CD4-positive, alpha-beta T cell treated with Interferon alpha-2 for 1 hour (primary cell): ENCODE measurements around the gene LETM1.

Experiments
- DNase-seq, 2 donors: peaks; one replicate each; pipeline ENCODE4 v3.0.0-alpha.2; 2020 to 2022

LETM1 gene

DNA sequence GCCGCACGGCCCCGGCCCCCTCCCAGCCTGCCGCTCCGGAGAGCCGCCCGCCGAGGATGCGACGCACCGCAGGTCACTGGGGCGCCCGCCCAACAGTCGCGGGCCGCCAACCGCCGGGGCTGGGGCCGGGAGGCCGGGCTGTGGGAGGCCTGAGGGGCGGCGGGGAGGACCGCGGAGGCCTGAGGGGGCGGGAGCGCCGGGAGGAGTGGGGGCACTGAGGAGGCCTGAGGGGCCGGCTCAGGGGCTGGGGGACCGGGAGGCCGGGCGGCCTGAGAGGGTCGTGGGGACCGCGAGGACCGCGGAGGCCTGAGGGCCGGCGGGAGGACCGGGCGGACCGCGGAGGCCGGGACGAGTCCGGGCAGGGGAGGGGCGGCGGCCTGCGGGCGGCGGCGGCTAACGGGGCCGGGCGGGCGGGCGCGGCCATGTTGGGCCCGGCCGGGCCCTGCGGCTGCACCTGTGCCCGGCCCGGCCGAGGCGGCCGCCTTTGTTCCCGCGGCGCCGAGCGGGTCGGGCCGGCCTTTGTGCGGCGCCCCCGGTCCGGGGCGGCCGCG, 15.6 kb upstream of the LETM1 start:
- DNase-seq: no peak

DNA sequence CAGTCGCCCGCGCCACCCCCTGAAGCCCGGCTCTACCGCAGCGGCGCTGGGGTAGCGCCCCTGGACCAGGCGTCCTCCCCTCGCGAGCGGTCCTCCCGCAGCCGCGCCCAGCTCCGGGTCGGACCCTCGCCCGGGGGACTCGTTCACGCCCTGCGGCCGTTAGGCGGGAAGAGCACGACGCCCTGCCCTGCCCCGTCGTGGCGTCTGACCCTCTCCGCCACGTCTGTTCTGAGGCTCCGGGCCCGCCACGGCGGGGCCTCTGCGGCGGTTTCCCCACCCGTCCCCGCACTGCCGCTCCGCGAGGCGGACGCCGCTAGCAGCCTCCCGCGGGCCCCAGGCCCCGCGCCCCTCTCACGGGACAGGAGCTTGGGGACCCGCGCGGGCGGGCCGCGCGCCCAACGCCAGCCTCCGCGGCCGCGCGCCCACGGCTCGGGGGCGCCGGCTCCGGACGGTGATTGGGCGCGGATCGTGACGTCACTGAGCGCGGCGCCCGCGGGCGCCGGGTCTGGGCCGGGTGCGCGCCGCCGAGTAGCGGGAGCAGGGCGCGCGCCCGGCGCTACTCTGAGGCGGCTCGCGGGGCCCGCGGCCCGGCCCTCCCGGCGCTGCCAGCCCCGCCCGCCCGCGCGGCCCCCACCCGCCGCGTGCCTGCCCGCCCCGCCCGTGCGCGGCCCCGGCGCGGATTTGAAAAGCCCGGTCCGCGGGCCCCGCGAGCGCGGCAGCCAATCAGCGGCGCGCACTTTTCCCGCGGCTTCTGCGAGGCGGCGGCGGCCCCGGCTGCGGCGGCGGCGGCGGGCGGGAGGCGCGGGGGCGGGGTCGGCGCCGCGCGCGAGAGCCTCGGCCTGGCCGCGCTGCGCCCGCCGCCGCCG, 14.9 kb upstream of the LETM1 start, which contains the start of gene NSD2:
Gene NSD2, plus strand, starts transcription at position 816 of the 866 bp plus-strand sequence. CDS start 29,262 bp downstream, outside the sequence.
- DNase-seq: peak; percentile 87 to 94

DNA sequence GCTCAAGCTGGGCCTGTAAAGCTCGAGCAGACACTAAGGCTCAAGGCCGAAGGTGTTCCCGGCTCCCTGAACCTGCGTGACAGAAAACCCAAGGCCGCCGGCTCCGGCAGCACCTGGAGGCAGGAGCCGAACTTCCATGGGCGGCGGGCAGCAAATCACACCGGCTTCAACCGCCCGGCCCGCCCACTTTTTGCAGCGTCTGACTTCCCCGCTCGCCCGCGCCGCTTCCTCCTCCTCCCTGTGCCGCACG, 14.3 kb upstream of the LETM1 start:
- peak; percentile 83 to 87 for DNase-seq

DNA sequence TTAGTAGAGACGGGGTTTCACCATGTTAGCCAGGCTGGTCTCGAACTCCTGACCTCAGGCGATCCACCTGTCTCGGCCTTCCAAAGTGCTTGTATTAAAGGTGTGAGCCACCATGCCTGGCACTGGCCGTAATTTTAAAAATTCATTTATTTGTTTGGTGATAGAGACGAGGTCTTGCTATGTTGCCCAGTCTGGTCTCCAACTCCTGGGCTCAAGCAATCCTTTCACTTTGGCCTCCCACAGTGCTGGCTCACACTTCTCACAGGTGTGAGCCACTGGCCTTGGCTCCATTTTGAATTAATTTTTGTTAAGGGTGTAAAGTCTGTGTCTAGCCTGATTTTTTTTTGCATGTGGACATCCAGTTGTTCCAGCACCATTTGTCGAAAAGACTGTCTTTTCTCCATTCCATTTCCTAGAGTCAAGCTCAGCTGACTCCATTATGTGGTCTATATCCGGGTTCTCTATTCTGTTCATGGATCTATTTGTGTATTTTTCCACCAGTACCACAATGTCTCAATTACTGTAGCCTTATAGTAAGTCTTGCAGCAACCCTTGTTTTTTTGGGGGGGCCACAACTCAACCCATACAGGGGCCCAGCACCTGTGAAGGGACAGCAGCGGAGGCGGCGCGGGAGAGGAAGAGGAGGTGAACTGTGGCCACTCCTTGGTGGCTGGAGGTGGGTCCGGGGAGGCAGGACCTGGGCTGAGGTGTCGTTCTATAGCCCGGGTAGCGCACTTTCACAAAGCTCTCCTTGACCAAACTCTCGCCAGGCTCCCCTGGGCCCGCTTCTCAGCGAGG, 13.8 kb upstream of the LETM1 start:
- DNase-seq: no peak

DNA sequence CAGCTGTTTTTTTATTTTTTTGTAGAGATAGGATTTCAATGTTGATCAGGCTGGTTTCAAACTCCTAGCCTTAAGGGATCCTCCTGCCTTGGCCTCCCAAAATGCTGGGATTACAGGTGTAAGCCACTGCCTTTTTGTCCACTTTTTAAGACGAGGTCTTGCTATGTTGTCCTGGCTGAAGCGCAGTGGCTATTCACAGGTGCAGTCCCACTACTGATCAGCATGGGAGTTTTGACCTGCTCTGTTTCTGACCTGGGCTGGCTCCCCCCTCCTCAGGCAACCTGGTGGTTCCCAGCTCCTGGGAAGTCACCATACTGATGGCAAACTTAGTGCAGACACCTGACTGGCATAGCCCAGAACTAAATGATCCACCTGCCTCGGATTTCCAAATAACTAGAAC, 13.0 kb upstream of the LETM1 start:
- DNase-seq: no peak

DNA sequence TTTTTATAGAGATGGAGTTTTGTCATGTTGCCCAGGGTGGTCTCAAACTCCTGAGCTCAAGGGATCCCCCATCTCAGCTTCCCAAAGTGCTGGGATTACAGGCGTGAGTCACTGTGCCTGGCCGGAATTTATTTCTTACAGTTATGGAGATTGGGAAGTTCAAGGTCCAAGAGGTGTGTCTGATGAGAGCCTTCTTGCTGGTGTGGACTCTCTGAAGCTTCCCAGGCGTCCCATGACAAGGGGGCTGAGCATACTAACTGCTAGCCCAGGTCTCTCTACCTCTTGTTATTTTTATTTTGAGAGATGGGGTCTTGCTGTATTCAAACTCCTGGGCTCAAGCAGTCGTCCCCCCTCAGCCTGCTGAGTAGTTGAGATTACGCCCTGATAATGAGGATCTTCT, 12.3 kb upstream of the LETM1 start:
- DNase-seq: no peak

DNA sequence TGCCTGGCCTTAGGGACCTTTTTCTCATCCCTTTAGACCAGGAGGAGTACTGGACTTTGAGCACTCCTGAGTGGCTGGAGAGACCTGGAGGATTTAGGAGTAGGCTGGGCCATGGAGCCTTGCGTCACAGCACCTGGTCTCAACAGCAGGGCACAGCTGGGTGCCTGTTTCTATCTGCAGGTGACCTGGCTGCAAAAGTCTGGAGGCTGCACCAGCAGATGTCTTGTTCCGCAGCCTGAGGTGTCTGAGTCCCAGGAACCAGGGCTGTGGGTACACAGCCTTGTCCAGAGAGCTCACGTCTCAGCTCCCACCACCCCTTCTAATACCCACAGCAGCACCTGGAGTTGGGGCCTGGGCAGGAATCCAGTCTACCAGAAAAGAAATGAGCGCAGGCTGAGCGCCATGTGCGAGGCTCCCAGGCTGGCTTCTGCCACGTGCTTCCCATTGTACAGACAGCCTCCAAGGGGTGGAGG, 10.3 kb upstream of the LETM1 start:
- DNase-seq: no peak

DNA sequence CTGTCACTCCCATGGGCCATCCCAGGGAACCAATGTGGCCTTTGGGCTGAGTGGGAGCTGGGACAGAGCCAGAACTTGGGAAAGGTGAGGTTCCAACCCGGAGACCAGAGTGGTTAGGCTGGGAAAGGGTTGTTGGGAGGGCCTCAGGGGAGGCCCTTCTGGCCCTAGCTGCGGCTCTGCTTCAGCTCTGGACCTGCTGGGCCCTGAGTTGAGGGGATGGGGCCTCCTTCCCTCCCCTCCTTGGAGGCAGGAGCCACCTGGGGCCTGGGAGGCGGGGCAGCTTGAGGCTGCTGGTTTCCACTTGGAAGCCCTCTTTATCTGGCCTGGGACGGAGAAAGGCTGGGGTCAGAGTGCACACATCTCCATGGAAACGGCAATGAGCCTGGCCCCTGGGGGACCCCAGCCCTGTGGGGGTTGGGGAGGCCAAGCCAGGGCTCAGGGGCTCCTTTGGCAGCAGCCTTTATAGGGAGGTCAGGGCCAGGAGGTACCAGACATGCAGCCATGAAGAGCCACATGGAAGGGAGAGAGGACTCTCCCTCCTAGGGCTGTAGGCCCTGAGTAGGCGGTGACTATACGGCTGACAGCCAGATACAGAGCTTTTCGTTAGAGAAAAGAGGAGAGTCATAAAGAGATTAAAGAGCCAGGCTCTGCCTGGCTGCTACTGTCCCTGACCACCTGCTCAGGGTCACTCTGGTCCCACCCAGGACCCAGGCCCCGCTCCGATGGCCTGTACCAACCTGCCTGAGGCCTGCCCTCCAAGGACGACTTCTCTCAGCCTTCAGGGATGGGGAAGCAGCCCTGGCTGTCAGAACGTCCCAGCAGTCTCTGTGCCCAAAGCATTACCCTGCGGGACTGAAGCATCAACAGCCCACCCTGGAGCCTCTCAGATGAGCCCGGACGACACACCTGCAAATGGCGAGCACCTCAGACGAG, 8.4 kb upstream of the LETM1 start:
- DNase-seq: no peak

DNA sequence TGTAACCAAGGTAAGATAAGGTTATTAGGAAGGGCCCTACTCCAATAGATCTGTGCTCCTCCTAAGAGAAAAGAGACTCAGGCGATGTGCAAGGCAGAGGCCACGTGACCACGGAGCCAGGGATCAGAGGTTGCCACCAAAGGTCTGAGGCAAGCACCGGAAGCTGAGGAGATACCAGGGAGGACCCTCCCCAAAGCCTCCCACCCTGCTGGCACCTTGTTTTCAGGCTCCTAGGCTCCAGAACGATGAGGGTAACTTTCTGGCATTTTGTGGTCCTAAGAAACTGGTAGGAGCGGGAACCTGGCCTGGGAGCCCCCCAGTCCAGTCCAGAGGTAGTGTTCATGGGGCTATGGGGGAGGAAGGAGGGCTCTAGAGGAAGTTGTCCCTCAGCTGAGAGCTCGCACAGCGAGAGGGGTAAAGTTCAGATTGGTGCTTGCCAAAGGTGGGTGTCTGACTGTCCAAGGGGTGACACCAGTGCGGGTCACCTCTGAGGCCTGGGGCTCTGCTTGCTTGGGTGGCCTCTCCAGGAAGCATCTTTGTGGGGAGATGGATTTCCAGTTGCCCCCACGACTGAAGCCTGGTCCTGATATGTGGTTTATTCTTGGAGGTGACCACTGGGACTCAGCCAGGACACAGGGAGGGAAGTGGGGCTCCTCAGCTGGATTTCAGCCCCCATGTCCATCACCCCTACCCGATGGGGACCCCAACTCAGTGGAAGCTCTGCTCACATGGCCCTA, 7.5 kb upstream of the LETM1 start:
- DNase-seq: no peak

DNA sequence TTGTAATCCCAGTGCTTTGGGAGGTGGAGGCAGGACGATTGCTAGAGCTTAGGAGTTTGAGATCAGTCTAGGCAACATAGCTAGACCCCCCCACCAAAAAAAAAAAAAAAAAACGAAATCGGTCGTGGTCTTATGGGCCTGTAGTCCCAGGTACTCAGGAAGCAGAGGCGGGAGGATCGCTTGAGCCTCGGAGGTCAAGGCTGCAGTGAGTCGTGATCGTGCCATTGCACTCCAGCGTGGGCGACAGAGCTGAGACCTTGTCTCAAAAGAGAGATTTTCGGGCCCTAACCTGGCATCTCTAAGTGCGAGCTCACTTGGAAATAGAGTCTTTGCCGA, 7.0 kb upstream of the LETM1 start:
- DNase-seq: no peak

DNA sequence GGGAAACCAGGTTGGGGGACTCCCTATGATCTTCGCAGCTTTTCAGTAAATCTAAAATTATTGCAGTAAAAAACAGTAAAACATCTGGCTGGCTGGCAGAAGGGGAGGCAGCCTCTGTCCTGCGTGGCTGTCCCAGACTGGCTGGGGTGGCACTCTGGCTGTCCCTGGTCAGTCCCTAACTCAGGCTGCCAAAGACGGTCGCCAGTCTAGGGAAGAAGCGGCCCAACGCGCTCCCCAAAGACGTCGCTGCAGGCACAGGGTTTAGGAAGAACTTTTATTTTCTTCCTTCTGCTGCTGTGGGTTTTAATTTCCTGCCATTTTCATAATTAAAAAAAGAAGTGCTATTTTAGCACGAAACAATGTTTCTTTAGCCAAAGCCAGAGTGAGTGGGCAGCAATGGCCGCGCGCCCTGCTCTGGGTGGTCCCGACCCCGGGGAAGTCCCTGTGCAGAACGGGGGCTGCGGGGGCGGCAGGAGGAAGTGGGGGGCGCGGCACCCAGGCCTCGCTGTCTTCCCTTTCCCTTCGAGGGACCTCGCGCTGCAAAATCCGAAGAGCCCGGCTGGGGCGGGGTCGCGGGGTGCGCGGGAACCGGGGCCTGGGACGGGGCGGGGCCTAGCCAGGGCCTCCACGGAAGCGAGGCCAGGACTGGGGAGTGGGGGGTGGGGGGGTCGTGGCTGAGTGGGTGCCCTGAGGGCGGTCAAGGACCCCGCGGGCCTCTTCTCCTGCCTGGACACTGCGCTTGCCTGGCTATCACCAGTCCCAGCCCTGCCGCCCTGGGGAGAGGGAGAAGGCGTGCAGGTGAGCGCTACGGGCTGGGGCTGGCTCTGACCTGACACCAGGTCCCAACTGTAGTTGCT, 6.3 kb upstream of the LETM1 start:
- DNase-seq: peak in 1 of 2 donors; percentile 21

DNA sequence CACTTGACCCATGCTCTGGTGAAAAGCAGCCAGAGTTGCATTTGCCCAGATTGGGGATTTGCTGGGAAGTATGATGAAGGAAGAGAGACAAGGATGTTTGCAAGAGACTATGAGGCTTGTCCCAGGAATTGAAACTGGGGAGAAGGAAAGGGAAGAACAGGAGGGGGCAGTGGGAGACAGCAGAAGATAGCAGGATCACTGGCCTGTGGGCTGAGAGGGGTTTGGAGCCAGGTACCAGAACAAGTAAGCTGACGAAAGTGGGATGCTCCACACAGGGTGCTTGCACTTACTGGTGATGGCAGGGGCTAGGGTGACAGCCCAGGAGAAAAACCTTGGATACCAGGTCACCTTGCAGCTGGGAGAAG, 3.4 kb upstream of the LETM1 start:
- no peak for DNase-seq

DNA sequence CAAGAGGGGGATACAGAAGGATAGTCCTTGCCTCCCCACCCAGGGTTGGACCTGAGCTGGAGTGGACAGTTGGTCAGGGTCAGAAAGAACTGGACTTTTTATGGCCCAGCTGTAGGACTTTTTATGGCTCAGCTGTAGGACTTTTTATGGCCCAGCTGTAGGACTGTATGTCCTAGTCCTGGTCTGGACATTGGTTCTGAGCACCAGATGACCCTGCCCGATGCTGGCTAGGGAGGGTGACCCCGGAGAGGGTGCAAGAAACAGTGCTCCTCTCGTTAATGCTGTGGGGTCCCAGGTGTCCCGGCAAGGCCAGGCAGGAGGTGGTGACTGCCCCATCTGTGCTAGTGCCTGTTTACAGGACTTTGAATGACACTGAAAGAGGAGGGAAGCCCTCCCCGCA, 2.0 kb upstream of the LETM1 start:
- DNase-seq: no peak

DNA sequence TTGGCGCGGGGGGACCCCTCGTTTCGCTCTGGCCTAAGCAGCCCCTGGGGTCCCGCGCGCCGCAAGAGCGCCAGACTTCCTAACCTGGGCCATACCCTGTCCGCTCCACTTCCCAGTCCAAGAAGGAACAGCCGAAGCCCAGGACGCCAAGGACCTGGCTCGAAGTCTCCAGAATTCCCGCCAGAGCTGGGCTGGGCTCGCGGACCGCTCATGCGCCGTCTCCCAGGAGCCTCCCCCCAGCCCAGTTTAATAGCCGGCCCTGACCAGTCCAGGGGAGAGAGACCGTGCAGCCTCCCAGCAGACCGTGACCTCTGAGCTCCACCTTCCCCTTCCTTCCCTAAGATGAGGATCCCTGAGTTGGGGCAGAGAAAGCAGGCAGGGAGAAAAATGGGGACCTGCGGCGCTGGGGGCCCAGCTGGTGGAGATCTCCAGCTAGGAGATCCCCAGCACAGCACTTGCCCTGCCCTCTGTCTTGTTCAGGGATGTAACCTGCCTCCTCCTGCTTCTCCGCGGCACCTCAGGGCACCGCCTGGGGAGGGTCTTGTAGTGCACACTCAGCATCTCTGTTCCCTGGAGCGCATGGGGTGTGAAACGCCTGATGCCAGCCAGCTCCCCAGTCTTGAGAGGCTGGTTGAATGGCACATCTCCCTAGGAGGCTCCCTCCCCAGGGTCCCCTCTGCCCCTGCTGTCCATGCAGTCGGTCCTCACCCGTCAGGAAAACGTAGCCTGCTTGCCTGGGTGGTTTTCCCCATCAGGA, 1.2 kb upstream of the LETM1 start:
- DNase-seq: no peak

DNA sequence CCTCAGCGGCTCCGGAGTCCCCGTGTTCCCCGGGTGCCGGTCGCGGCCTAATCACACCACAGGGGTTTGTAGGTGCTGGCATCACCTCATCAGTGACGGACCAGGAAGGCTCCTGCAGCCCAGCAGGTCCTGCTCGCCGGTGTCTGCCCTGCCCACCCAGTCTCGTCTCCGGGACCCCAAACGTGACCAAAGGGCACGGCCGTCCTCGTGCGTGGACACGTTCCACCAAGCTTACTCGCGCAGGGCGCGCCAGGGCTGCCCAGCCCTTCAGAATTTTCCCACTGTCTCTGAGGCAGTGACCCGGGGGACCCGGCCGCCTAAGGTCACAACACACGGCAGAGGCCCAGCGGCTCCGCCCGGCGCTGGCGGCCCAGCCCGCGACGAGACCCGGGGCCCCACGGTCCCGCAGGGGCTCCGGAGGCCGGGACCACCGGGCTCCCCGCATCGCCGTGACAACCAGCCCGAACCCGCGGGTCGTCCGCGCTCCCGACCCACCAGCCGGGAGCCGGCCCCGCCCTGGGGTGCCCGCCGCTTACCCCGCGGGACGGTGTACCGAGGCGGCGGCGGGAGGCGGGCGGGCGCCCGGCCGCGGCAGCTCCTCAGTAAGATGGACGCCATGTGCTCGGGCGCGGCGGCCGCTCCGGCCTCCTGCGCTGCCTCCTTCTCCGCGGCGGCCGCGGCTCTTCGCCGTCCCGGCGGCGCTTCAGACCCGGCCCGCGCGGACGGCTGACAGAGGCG, 454 bp downstream of the LETM1 start:
- peak in 1 of 2 donors; percentile 13 for DNase-seq

DNA sequence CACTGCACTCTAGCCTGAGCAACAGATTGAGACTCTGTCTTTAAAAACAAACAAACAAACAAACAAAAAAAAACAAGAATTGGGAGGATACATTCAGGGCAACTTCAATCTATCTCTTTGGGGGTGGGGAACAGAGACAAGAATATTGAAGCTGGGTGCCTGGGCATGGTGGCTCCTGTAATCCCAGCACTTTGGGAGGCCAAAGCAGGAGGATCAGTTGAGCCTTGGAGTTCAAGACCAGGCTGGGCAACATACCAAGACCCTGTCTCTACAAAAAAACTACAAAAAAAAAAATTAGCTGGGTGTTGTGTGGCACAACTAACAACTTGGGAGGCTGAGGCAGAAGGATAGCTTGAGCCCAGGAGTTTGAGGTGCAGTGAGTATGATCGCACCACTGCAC, 1.2 kb downstream of the LETM1 start:
- DNase-seq: no peak

DNA sequence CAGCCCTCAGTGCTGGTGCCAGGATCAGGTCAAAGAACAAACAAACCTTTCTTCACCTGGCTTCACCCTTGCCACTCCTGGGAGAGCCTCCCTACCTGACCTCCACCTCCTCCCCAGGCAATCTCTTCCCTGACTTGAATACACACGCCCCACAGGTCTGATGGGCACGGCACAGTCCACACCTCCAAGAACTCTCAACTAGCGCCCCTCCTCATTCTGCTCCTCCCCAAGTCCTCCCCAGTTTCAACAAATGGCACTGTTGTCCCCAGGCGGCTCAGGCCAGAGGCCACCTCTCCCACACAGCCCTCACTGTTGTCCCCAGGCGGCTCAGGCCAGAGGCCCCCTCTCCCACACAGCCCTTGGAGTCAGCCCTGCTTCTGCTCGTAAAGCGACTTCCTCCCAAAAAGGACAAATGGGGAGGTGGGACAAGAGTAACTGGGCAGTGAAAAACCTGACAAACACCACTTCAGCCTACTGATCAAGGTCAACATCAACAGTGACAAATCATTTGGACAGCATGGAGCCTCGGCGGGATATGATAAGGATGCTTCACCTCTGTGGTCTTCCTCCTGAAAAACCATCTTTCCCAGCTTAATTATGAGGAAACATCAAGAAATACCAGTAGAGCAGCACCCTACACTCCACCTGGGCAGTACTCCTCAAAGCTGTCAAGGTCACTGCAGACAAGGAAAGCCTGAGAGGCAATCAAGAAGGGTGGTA, 2.9 kb downstream of the LETM1 start:
- no peak for DNase-seq

DNA sequence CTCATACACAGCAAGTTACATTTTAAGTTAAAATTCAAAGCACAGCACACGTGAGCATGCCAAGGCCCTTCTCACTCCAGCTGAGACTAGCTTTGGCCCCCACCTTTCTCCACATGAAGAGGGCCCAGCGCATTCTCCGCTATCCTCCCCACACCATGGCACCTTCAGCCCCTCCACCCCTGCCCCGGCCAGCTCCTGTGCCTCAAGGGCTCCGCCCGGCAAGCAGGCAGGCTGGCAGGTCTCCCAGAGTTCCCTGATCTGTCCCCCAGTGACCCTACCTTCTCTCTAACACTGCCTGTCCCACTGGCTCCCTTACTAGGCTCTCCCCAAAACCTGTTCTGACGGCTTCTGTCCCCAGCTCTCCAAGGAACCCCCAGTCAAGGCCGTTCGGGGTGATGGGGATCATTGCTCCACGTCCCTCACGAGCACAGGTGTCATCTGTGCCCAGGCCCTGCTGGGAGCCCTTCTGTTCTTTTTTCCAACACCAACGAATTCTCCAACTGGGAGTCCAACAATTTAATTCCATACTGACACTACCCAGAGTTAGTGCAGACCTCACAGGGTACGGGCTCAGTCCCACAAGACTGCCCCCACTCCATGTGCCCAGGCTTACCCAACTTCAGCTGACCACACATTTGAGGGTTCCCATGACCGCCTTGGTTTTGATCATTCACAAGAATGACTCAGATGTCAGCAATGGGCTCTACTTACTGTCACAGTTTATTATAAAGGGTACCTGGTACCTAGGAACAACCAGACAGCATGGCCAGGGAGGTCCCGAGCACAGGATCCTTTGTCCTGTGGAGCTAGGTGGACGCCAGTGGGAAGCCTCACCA, 4.2 kb downstream of the LETM1 start:
- DNase-seq: no peak
